CD14-positive monocyte (primary cell): ENCODE data around the gene MAP3K7. TPM values are rescaled to one million over a fixed set of nuclear protein-coding genes. Genes with fewer than 3 reads are reported as not detected.

Experiments used
- DNase-seq, 3 donors: peaks; one replicate each; pipeline ENCODE4 v3.0.0-alpha.2; 2011 to 2022
- H2AFZ ChIP-seq: 2 replicates; pipeline ENCODE4 v1.6.0; 2012; ENCODE audit warnings: mild to moderate bottlenecking, low read depth, low read length, inconsistent platforms; ENCODE audit not compliant: insufficient read depth, poor library complexity, severe bottlenecking
- H3K27ac ChIP-seq, 2 donors: 1 replicate in 1 of 2; 2 replicates in 1 of 2; pipeline ENCODE4 v1.5.1; 2012 to 2013; ENCODE audit warnings: low read length in 2 of 2, control low read depth in 1 of 2, inconsistent platforms in 1 of 2, low read depth in 1 of 2, mild to moderate bottlenecking in 1 of 2
- H3K27me3 ChIP-seq, 2 donors: one replicate each; pipeline versions ENCODE4 v1.6.0 to v1.6.1; 2011 to 2013; ENCODE audit warnings: low read length in 2 of 2; ENCODE audit not compliant: control insufficient read depth in 2 of 2, insufficient read depth in 2 of 2
- H3K36me3 ChIP-seq, 2 donors: replicated peaks in 1 of 2; 1 replicate in 1 of 2; 2 replicates in 1 of 2; pipeline versions ENCODE4 v1.5.1 to v1.6.1; 2012 to 2013; ENCODE audit warnings: low read length in 2 of 2, control low read depth in 1 of 2, inconsistent platforms in 1 of 2, mild to moderate bottlenecking in 1 of 2; ENCODE audit not compliant: insufficient read depth in 2 of 2, control insufficient read depth in 1 of 2
- H3K4me1 ChIP-seq, 2 donors: 1 replicate in 1 of 2; 2 replicates in 1 of 2; pipeline versions ENCODE4 v1.5.1 to v1.6.1; 2012 to 2013; ENCODE audit warnings: low read length in 2 of 2, control low read depth in 1 of 2, inconsistent platforms in 1 of 2, mild to moderate bottlenecking in 1 of 2, moderate library complexity in 1 of 2; ENCODE audit not compliant: insufficient read depth in 2 of 2, control insufficient read depth in 1 of 2
- H3K4me2 ChIP-seq: replicated peaks from 2 replicates; pipeline ENCODE3; 2012; ENCODE audit warnings: low read length, moderate library complexity, mild to moderate bottlenecking; ENCODE audit not compliant: poor library complexity, severe bottlenecking; ENCODE audit errors: extremely low read depth
- H3K4me3 ChIP-seq, 3 experiments: fragments of 200-600 bp in 1 of 3; sonication (generic) in 1 of 3; replicated peaks in 1 of 3; 1 replicate in 2 of 3; 2 replicates in 1 of 3; pipeline ENCODE4 v1.5.1; 2011 to 2013; ENCODE audit warnings: low read length in 3 of 3, mild to moderate bottlenecking in 3 of 3, control low read depth in 2 of 3, low read depth in 2 of 3, inconsistent platforms in 1 of 3, moderate library complexity in 1 of 3
- H3K79me2 ChIP-seq: 2 replicates; pipeline ENCODE4 v1.6.0; 2012; ENCODE audit warnings: mild to moderate bottlenecking, control low read depth, inconsistent platforms, low read length, moderate library complexity; ENCODE audit not compliant: insufficient read depth
- H3K9ac ChIP-seq: 2 replicates; pipeline ENCODE4 v1.6.0; 2017; ENCODE audit warnings: low read length, mild to moderate bottlenecking; ENCODE audit not compliant: insufficient read depth, poor library complexity, severe bottlenecking
- H3K9me3 ChIP-seq, 2 donors: replicated peaks in 1 of 2; 1 replicate in 1 of 2; 2 replicates in 1 of 2; pipeline versions ENCODE4 v1.5.1 to v1.6.1; 2012 to 2013; ENCODE audit warnings: low read length in 2 of 2, control low read depth in 1 of 2; ENCODE audit not compliant: control insufficient read depth in 1 of 2, insufficient read depth in 1 of 2
- H4K20me1 ChIP-seq: 2 replicates; pipeline ENCODE4 v1.6.0; 2012; ENCODE audit warnings: mild to moderate bottlenecking, low read length, control low read depth, moderate library complexity; ENCODE audit not compliant: insufficient read depth
- H3K27ac Mint-ChIP-seq, 7 donors: one replicate each; pipeline ENCODE4 v1.8.0; 2020; ENCODE audit warnings: mild to moderate bottlenecking in 7 of 7, mixed read lengths in 7 of 7, moderate library complexity in 6 of 7, inconsistent platforms in 2 of 7
- H3K27me3 Mint-ChIP-seq, 3 donors: one replicate each; pipeline ENCODE4 v1.8.0; 2021 to 2022; ENCODE audit warnings: low read depth in 3 of 3, mild to moderate bottlenecking in 3 of 3, mixed read lengths in 3 of 3, moderate library complexity in 3 of 3, inconsistent platforms in 1 of 3
- H3K36me3 Mint-ChIP-seq, 2 donors: one replicate each; pipeline ENCODE4 v1.8.0; 2020; ENCODE audit warnings: mixed read lengths in 2 of 2, inconsistent platforms in 1 of 2, mild to moderate bottlenecking in 1 of 2
- H3K4me1 Mint-ChIP-seq: one replicate; pipeline ENCODE4 v1.8.0; 2020; ENCODE audit warnings: mild to moderate bottlenecking, mixed read lengths
- H3K4me3 Mint-ChIP-seq, 2 donors: one replicate each; pipeline ENCODE4 v1.8.0; 2020; ENCODE audit warnings: mild to moderate bottlenecking in 2 of 2, mixed read lengths in 2 of 2, moderate library complexity in 1 of 2
- H3K9me3 Mint-ChIP-seq, 7 donors: one replicate each; pipeline ENCODE4 v1.8.0; 2020 to 2022; ENCODE audit warnings: mixed read lengths in 7 of 7, mild to moderate bottlenecking in 6 of 7, moderate library complexity in 6 of 7, inconsistent platforms in 2 of 7
- WGBS: methylation state at CpG from one replicate; pipeline ENCODE4 v1.1.5; 2013; ENCODE audit warnings: missing lambda C conversion rate; ENCODE audit not compliant: insufficient coverage; 5-methylcytosine and 5-hydroxymethylcytosine counted together
- intact Hi-C, 2 donors: fragments of 100-400 bp; cut with micrococcal nuclease; formaldehyde crosslinking; loops; one replicate each; pipeline versions ENCODE4 v1.15.0 to v1.15.1; 2023
- polyA plus RNA-seq, 3 donors: library from polyadenylated mRNA; depleted of rRNA in 1 of 3; unstranded in 2 of 3; stranded (reverse) in 1 of 3; fragments of 300-500 nt in 2 of 3; fragments of >200 nt in 1 of 3; fragmentation: Illumina TruSeq in 2 of 3; gene quantifications; 1 replicate in 2 of 3; 2 replicates in 1 of 3; pipeline ENCODE4 v1.2.3, GENCODE V29; 2012 to 2021
- TF ChIP-seq, protein P1 (sequence below): fragments of 200-600 bp; IDR thresholded peaks from one replicate; pipeline ENCODE4 v1.8.0; 2022; ENCODE audit warnings: antibody characterized with exemption, mild to moderate bottlenecking

The MAP3K7 gene
- polyA plus RNA-seq, 3 donors, result 12.4 to 20.0 (median 15.3) TPM

DNA sequence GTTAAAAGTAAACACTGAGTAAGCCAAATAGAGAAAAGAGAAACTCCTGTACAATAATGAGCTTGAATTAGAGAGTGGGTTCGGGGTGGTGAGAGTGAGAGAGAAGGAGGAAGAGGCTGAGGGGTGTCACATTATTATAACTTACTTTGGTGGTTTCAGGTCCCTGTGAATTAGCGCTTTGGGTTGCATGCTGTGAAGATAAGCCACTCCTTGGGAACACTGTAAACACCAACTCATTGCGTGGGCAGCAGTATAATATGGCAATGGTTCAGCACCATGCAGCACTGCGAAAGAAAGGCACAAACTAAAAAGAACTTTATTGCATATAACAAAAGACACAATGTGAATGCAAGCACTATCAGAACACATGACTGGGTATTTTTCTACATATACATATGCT, 26.9 kb downstream of the MAP3K7 start:
- no peaks in the 10 kb centered on the region for H3K4me1 Mint-ChIP-seq
- no peak overlapping the region for H3K4me3 Mint-ChIP-seq
- H4K20me1 ChIP-seq, result no peaks in the 10 kb centered on the region
- H3K4me1 ChIP-seq, result no peaks in the 10 kb centered on the region
- peak overlapping the region in 3 of 7 donors; percentile 0 to 18 (median 3) for H3K27ac Mint-ChIP-seq
- H3K9ac ChIP-seq, result no peak overlapping the region
- H3K79me2 ChIP-seq, result no peaks in the 10 kb centered on the region
- H3K4me2 ChIP-seq, result no peak overlapping the region
- 100% methylated on average over 2 of the region's 4 CpGs for WGBS
- DNase-seq, result no peak
- intact Hi-C loops, result no loop called here
- TF ChIP-seq, protein P1, sequence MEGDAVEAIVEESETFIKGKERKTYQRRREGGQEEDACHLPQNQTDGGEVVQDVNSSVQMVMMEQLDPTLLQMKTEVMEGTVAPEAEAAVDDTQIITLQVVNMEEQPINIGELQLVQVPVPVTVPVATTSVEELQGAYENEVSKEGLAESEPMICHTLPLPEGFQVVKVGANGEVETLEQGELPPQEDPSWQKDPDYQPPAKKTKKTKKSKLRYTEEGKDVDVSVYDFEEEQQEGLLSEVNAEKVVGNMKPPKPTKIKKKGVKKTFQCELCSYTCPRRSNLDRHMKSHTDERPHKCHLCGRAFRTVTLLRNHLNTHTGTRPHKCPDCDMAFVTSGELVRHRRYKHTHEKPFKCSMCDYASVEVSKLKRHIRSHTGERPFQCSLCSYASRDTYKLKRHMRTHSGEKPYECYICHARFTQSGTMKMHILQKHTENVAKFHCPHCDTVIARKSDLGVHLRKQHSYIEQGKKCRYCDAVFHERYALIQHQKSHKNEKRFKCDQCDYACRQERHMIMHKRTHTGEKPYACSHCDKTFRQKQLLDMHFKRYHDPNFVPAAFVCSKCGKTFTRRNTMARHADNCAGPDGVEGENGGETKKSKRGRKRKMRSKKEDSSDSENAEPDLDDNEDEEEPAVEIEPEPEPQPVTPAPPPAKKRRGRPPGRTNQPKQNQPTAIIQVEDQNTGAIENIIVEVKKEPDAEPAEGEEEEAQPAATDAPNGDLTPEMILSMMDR, result no peak
- H3K36me3 Mint-ChIP-seq, result peaks cover 59 to 74% of the 10 kb centered on the region in 2 donors
- H3K27me3 ChIP-seq, result no peaks in the 10 kb centered on the region
- no peak overlapping the region for H3K4me3 ChIP-seq
- H3K27ac ChIP-seq, result no peak overlapping the region
- no peaks in the 10 kb centered on the region for H3K27me3 Mint-ChIP-seq
- no peaks in the 10 kb centered on the region for H3K9me3 ChIP-seq
- no peak overlapping the region for H2AFZ ChIP-seq
- H3K36me3 ChIP-seq, result peaks cover 53 to 79% of the 10 kb centered on the region in 2 donors
- H3K9me3 Mint-ChIP-seq, result peaks cover 0 to 2% (median 0%) of the 10 kb centered on the region in 7 donors

DNA sequence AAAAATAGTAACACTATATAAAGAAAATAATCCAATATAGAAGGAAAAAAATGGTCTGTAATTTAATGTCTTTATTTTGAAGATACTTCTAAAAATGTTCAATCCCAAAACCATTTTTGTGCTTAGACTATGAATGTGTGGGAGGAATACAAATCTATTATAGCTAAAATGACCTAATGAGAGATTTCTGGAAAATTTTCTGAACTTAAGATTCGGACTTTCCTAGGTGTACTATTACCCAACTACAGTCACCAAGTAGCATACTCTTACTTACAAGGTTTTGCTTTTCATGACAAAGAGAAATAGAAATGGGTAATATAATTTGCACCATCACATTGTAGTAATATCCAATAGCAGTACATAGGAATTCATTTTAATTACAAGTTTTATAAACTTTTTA, 29.9 kb downstream of the MAP3K7 start:
- no peaks in the 10 kb centered on the region for H3K4me1 Mint-ChIP-seq
- Histone ChIP-seq H3K27ac (no peak overlapping the region), H3K9ac (no peak overlapping the region), H3K4me2 (no peak overlapping the region), H4K20me1 (no peaks in the 10 kb centered on the region), H3K9me3 (no peaks in the 10 kb centered on the region), H3K4me3 (no peak overlapping the region), H2AFZ (no peak overlapping the region), H3K27me3 (no peaks in the 10 kb centered on the region), H3K36me3 (peaks cover 72 to 95% of the 10 kb centered on the region in 2 donors), H3K4me1 (no peaks in the 10 kb centered on the region), H3K79me2 (no peaks in the 10 kb centered on the region)
- peaks cover 55 to 71% of the 10 kb centered on the region in 2 donors for H3K36me3 Mint-ChIP-seq
- no peaks in the 10 kb centered on the region for H3K27me3 Mint-ChIP-seq
- H3K27ac Mint-ChIP-seq, result no peak overlapping the region
- TF ChIP-seq, protein P1, result no peak
- no peak for DNase-seq
- intact Hi-C loops, result no loop called here
- no peaks in the 10 kb centered on the region for H3K9me3 Mint-ChIP-seq
- no peak overlapping the region for H3K4me3 Mint-ChIP-seq
- no CpG with 5 or more reads among the region's 1 CpG for WGBS
